SK-N-SH treated with all-trans-retinoic acid at 6 μM for 48 hours (cell line): ENCODE data around the gene TLCD4.
"Not testable (repeated sequence)": the region's sequence is repeated elsewhere in the genome, so short reads cannot be mapped to it uniquely, and the experiment has no call there.

Source experiments
- ATAC-seq: fragments of 200-7000 bp; cut with Tn5 transposase; 3 replicates; pipeline ENCODE4 v1.9.1; 2020; ENCODE audit warnings: mild to moderate bottlenecking, moderate library complexity
- ARNTL ChIP-seq: fragments of 450-650 bp; formaldehyde crosslinking; IDR thresholded peaks from 2 replicates; pipeline ENCODE4 v1.5.0; 2020; ENCODE audit warnings: low read depth, mild to moderate bottlenecking, moderate library complexity, borderline replicate concordance
- BACH2 ChIP-seq: fragments of 250-450 bp; sonication (Bioruptor Pico); IDR thresholded peaks from 2 replicates; pipeline ENCODE4 v1.9.0; 2021; ENCODE audit warnings: mild to moderate bottlenecking, borderline replicate concordance
- CSDC2 ChIP-seq: fragments of 250-450 bp; sonication (Bioruptor Pico); IDR thresholded peaks from 2 replicates; pipeline ENCODE4 v1.5.0; 2020; ENCODE audit warnings: mild to moderate bottlenecking, moderate library complexity
- ESRRG ChIP-seq: fragments of 250-450 bp; sonication (Bioruptor Pico); IDR thresholded peaks from 2 replicates; pipeline ENCODE4 v1.6.1; 2021; ENCODE audit warnings: mild to moderate bottlenecking
- GLIS3 ChIP-seq: fragments of 250-450 bp; sonication (Bioruptor Pico); IDR thresholded peaks from 2 replicates; pipeline ENCODE4 v1.5.0; 2020; ENCODE audit warnings: mild to moderate bottlenecking, moderate library complexity
- ISL1 ChIP-seq: fragments of 250-450 bp; sonication (Bioruptor Pico); IDR thresholded peaks from 2 replicates; pipeline ENCODE4 v2.1.2; 2022; ENCODE audit warnings: mild to moderate bottlenecking, moderate library complexity
- OSR1 ChIP-seq: fragments of 250-450 bp; sonication (Bioruptor Pico); IDR thresholded peaks from 2 replicates; pipeline ENCODE4 v1.8.0; 2022; ENCODE audit warnings: moderate library complexity, mild to moderate bottlenecking, inconsistent platforms
- RARB ChIP-seq: fragments of 250-450 bp; sonication (Bioruptor Pico); IDR thresholded peaks from 2 replicates; pipeline ENCODE4 v1.8.0; 2021; ENCODE audit warnings: mild to moderate bottlenecking, moderate library complexity
- SNAI2 ChIP-seq: fragments of 250-450 bp; sonication (Bioruptor Pico); IDR thresholded peaks from 2 replicates; pipeline ENCODE4 v1.5.0; 2020; ENCODE audit warnings: mild to moderate bottlenecking, moderate library complexity
- TCF4 ChIP-seq: fragments of 250-450 bp; sonication (Bioruptor Pico); IDR thresholded peaks from 2 replicates; pipeline ENCODE4 v1.8.0; 2021; ENCODE audit warnings: mild to moderate bottlenecking, moderate library complexity, borderline replicate concordance
- ZC3H10 ChIP-seq: fragments of 250-450 bp; sonication (Bioruptor Pico); IDR thresholded peaks from 2 replicates; pipeline ENCODE4 v1.5.1; 2021; ENCODE audit warnings: mild to moderate bottlenecking, moderate library complexity
- ZFP3 ChIP-seq: fragments of 250-450 bp; sonication (Bioruptor Pico); IDR thresholded peaks from 2 replicates; pipeline ENCODE4 v1.5.0; 2020; ENCODE audit warnings: mild to moderate bottlenecking, moderate library complexity
- ZFP30 ChIP-seq: fragments of 450-650 bp; formaldehyde crosslinking; IDR thresholded peaks from 2 replicates; pipeline ENCODE4 v1.5.0; 2022; ENCODE audit warnings: mild to moderate bottlenecking, moderate library complexity
- ZNF565 ChIP-seq: fragments of 450-650 bp; formaldehyde crosslinking; conservative IDR thresholded peaks from 2 replicates; pipeline ENCODE4 v1.5.0; 2020; ENCODE audit warnings: low read depth, mild to moderate bottlenecking, moderate library complexity
- ZNF70 ChIP-seq: fragments of 450-650 bp; formaldehyde crosslinking; IDR thresholded peaks from 2 replicates; pipeline ENCODE4 v1.5.0; 2020; ENCODE audit warnings: mild to moderate bottlenecking, moderate library complexity
- TF ChIP-seq, protein P1 (sequence below): fragments of 250-450 bp; sonication (Bioruptor Pico); IDR thresholded peaks from 2 replicates; pipeline ENCODE4 v1.5.1; 2021; ENCODE audit warnings: mild to moderate bottlenecking, moderate library complexity
- TF ChIP-seq, protein P2 (sequence below): fragments of 250-450 bp; sonication (Bioruptor Pico); IDR thresholded peaks from 2 replicates; pipeline ENCODE4 v1.5.1; 2020; ENCODE audit warnings: low read depth, mild to moderate bottlenecking, moderate library complexity
- TF ChIP-seq, protein P3 (sequence below): fragments of 250-450 bp; sonication (Bioruptor Pico); IDR thresholded peaks from 2 replicates; pipeline ENCODE4 v1.8.0; 2021; ENCODE audit warnings: low read depth, mild to moderate bottlenecking, moderate library complexity, borderline replicate concordance
- TF ChIP-seq, protein P4 (sequence below): fragments of 250-450 bp; sonication (Bioruptor Pico); IDR thresholded peaks from 2 replicates; pipeline ENCODE4 v1.5.0; 2020; ENCODE audit warnings: mild to moderate bottlenecking, moderate library complexity
- TF ChIP-seq, protein P5 (sequence below): fragments of 250-450 bp; sonication (Bioruptor Pico); IDR thresholded peaks from 2 replicates; pipeline ENCODE4 v1.8.0; 2020; ENCODE audit warnings: mild to moderate bottlenecking, moderate library complexity, borderline replicate concordance

Gene TLCD4

DNA sequence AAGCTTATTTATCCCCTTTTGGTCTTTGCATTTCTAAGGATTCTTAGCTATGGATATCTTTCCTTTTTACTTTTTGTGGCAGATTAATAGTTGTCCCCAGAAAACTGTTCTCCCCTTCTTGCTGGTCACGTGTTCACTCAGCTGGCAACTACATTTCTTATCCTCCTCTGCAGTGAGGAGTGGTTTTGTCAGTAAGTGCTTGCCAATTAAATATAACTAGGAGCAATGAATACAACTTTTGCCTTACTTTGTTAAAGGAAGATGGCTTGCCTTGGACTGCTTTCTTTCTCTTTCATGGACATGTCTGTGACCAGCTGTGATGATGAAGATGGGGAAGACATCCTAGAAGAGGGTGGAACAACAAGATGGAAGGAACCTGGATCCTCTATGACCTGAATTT, 28.9 kb upstream of the TLCD4 start:
- TF ChIP-seq BACH2 (CRISPR knock-in tag): no peak
- TF ChIP-seq CSDC2 (CRISPR knock-in tag): no peak
- no peak for TF ChIP-seq ISL1
- TF ChIP-seq RARB: no peak
- no peak for TF ChIP-seq ZNF70 (CRISPR knock-in tag)
- no peak for TF ChIP-seq SNAI2 (CRISPR knock-in tag)
- no peak for TF ChIP-seq GLIS3
- TF ChIP-seq, protein P1, sequence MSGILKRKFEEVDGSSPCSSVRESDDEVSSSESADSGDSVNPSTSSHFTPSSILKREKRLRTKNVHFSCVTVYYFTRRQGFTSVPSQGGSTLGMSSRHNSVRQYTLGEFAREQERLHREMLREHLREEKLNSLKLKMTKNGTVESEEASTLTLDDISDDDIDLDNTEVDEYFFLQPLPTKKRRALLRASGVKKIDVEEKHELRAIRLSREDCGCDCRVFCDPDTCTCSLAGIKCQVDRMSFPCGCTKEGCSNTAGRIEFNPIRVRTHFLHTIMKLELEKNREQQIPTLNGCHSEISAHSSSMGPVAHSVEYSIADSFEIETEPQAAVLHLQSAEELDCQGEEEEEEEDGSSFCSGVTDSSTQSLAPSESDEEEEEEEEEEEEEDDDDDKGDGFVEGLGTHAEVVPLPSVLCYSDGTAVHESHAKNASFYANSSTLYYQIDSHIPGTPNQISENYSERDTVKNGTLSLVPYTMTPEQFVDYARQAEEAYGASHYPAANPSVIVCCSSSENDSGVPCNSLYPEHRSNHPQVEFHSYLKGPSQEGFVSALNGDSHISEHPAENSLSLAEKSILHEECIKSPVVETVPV (CRISPR knock-in tag): no peak
- no peak for TF ChIP-seq ZNF565
- TF ChIP-seq, protein P2, sequence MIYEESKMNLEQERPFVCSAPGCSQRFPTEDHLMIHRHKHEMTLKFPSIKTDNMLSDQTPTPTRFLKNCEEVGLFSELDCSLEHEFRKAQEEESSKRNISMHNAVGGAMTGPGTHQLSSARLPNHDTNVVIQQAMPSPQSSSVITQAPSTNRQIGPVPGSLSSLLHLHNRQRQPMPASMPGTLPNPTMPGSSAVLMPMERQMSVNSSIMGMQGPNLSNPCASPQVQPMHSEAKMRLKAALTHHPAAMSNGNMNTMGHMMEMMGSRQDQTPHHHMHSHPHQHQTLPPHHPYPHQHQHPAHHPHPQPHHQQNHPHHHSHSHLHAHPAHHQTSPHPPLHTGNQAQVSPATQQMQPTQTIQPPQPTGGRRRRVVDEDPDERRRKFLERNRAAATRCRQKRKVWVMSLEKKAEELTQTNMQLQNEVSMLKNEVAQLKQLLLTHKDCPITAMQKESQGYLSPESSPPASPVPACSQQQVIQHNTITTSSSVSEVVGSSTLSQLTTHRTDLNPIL (CRISPR knock-in tag): no peak
- TF ChIP-seq, protein P3, sequence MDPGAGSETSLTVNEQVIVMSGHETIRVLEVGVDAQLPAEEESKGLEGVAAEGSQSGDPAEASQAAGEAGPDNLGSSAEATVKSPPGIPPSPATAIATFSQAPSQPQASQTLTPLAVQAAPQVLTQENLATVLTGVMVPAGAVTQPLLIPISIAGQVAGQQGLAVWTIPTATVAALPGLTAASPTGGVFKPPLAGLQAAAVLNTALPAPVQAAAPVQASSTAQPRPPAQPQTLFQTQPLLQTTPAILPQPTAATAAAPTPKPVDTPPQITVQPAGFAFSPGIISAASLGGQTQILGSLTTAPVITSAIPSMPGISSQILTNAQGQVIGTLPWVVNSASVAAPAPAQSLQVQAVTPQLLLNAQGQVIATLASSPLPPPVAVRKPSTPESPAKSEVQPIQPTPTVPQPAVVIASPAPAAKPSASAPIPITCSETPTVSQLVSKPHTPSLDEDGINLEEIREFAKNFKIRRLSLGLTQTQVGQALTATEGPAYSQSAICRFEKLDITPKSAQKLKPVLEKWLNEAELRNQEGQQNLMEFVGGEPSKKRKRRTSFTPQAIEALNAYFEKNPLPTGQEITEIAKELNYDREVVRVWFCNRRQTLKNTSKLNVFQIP: no peak
- ATAC-seq: no peak

DNA sequence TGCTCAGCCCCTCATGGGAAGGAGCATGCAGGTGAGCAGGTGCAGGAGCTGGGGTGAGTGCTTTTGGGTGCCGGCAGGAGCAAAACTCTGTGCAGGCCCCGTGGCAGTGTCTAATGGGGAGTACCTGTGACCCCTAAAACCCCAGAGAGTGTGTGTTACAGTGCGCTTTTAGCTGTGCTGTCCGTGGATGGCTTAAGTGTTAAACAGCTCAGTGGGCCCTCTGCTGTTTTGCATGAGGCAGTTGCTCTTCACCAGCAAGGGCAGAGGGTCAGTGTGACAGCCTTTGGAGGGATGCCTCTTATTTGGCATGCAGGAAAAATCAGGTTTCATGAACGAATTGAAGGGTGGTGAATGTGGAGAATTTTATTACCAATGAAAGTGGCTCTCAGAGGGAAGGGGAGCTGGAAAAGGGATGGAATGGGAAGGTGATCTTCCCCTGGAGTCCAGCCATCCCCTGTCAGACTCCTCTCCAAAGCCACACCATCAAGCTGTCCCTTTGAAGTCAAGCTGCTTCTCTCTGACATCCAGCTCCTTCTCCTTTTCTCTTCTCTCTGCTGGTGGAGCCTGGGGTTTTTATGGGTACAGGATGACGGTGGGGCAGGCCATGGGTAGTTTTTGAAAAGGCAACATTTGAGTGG, 27.4 kb upstream of the TLCD4 start:
- ATAC-seq: no peak
- no peak for TF ChIP-seq SNAI2 (CRISPR knock-in tag)
- TF ChIP-seq, protein P4, sequence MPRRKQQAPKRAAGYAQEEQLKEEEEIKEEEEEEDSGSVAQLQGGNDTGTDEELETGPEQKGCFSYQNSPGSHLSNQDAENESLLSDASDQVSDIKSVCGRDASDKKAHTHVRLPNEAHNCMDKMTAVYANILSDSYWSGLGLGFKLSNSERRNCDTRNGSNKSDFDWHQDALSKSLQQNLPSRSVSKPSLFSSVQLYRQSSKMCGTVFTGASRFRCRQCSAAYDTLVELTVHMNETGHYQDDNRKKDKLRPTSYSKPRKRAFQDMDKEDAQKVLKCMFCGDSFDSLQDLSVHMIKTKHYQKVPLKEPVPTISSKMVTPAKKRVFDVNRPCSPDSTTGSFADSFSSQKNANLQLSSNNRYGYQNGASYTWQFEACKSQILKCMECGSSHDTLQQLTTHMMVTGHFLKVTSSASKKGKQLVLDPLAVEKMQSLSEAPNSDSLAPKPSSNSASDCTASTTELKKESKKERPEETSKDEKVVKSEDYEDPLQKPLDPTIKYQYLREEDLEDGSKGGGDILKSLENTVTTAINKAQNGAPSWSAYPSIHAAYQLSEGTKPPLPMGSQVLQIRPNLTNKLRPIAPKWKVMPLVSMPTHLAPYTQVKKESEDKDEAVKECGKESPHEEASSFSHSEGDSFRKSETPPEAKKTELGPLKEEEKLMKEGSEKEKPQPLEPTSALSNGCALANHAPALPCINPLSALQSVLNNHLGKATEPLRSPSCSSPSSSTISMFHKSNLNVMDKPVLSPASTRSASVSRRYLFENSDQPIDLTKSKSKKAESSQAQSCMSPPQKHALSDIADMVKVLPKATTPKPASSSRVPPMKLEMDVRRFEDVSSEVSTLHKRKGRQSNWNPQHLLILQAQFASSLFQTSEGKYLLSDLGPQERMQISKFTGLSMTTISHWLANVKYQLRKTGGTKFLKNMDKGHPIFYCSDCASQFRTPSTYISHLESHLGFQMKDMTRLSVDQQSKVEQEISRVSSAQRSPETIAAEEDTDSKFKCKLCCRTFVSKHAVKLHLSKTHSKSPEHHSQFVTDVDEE (CRISPR knock-in tag): no peak
- TF ChIP-seq CSDC2 (CRISPR knock-in tag): no peak
- no peak for TF ChIP-seq ZNF70 (CRISPR knock-in tag)
- TF ChIP-seq, protein P2 (CRISPR knock-in tag): no peak
- TF ChIP-seq, protein P3: no peak
- no peak for TF ChIP-seq TCF4 (CRISPR knock-in tag)
- no peak for TF ChIP-seq ZFP30
- no peak for TF ChIP-seq GLIS3
- TF ChIP-seq ARNTL (CRISPR knock-in tag): no peak
- TF ChIP-seq ZC3H10 (CRISPR knock-in tag): no peak
- no peak for TF ChIP-seq ZNF565
- no peak for TF ChIP-seq OSR1 (CRISPR knock-in tag)
- TF ChIP-seq ISL1: no peak
- TF ChIP-seq ESRRG (CRISPR knock-in tag): no peak
- no peak for TF ChIP-seq ZFP3 (CRISPR knock-in tag)
- TF ChIP-seq, protein P1 (CRISPR knock-in tag): no peak
- TF ChIP-seq, protein P5, sequence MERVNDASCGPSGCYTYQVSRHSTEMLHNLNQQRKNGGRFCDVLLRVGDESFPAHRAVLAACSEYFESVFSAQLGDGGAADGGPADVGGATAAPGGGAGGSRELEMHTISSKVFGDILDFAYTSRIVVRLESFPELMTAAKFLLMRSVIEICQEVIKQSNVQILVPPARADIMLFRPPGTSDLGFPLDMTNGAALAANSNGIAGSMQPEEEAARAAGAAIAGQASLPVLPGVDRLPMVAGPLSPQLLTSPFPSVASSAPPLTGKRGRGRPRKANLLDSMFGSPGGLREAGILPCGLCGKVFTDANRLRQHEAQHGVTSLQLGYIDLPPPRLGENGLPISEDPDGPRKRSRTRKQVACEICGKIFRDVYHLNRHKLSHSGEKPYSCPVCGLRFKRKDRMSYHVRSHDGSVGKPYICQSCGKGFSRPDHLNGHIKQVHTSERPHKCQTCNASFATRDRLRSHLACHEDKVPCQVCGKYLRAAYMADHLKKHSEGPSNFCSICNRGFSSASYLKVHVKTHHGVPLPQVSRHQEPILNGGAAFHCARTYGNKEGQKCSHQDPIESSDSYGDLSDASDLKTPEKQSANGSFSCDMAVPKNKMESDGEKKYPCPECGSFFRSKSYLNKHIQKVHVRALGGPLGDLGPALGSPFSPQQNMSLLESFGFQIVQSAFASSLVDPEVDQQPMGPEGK: no peak

DNA sequence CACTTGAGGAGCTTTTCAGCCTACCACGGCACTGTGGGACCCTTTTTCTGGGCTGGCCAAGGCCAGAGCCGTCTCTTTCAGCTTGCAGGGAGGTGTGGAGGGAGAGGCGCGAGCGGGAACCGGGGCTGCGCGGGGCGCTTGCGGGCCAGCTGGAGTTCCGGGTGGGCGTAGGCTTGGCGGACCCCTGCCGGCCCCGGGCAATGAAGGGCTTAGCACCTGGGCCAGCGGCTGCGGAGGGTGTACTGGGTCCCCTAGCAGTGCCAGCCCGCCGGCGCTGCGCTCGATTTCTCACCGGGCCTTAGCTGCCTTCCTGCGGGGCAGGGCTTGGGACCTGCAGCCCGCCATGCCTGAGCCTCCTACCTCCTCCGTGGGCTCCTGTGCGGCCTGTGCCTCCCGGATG, 25.9 kb upstream of the TLCD4 start:
- not testable (repeated sequence) for ATAC-seq

DNA sequence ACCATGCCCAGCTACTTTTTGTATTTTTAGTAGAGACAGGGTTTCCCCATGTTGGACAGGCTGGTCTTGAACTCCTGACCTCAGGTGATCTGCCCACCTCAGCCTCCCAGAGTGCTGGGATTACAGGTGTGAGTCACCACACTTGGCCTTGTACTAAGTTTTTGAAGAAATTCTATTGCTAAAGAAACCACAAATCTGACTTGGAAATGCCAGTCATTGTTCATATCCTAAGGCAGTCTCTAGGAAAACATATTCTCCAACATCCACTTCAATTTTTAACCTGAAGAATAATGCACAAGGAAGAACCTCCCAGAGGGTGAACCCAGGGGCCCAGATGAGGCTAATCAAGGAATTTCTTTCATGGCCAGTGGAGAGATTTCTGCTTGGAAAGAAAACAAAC, 24.3 kb upstream of the TLCD4 start:
- ATAC-seq: not testable (repeated sequence)
